HG03064 (cell line): ENCODE measurements around the gene PKMYT1.

Experiments
- ATAC-seq: cut with Tn5 transposase; IDR thresholded peaks from one replicate; pipeline ENCODE4 v1.9.1; 2021; ENCODE audit warnings: low read depth; ENCODE audit not compliant: unreplicated experiment

The PKMYT1 gene

DNA sequence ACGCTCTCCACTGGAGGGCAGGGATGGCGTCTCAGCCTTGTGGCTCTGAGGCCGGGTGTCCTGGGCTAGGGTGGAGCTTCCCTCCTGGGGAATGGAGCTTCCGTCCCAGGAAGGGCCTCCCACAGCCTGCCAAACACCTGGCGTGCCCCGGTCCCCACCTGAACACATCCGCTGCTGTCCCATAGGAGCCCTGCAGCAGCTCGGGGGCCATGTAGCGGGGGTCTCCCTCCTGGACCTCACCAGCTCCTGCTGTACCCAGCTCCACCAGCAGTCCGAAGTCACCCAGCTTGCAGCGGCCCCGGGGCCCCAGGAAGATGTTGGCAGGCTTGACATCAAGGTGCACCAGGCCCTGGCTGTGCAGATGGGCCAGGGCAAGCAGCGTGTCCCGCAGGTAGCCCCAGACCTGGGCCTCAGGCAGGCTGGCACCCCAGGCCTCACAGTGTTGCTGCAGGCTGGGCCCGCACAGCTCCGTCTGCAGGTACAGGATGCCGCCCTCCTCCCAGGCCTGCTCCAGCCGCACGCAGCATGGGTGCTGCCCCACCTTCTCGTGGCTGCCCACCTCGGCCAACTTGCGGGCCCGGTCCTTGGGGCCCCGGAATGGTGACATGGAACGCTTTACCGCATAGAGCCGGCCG, 5.0 kb downstream of the PKMYT1 start:
- no peak for ATAC-seq

DNA sequence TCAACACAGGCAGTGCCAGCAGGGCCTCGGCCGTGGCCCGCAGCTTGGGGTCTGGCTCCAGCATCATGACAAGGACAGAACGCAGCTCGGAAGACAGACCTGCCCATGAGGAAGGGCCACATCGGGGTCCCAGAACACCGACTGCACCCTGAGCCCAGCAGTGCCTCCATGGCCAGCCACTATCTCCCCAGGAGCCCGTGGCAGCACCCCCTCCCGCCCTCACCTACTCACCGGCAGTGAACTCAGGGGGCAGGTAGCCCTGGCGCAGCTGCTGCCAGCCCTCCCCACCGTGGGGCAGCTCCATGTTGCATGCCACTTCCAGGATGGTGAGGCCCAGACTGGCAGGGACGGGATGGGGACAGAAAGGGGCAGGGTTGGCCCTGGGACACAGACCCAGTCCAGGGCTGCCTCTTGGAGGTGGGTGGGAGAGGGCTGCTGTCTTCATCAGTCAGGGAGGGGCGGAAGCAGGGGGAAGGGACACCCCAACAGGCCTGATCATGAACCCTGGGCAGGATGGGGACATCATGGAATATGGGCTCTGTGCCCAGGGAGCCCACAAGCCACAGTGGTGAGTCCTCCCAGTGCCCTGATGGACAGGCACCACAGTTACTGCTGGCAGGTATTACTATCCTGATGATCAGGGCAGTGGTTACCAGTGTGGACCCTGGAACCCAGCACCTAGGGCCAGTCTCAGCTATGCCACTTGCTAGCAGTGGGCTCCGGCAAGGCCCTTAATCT, 5.8 kb downstream of the PKMYT1 start:
- no peak for ATAC-seq

DNA sequence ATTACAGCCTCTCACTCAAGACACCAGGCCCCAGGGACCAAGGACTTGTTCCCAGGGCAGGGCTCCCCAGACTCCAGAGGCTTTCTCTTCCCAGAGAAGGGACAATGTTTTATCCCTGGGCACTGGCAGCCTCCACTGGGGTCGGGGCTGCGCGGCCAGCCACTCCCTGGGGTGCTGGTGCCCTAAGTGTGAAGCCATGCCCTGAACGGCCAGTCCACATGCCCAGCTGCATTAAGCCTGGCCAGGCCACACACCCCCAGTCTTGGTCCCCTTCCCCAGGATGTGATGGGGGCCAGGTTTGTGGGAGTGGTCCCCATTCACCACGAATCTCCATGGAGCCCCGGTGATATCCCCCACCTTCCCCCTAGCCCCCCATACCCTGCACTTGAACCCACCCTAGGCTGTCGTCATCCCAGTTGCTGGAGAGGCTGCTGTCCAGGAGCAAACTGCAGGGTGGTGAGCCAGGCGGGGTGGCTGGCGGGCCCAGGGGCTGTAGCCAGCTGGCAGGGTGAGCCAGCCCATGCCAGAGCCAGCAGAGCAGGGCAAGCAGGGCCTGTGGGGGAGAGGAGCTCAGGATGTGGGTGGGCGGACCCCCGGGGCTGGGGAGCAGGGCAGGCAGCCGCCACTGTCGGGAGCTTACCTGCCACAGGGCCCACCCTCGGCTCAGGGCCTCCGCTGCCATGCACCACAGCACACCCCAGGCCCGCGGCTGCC, 6.5 kb downstream of the PKMYT1 start:
- no peak for ATAC-seq

DNA sequence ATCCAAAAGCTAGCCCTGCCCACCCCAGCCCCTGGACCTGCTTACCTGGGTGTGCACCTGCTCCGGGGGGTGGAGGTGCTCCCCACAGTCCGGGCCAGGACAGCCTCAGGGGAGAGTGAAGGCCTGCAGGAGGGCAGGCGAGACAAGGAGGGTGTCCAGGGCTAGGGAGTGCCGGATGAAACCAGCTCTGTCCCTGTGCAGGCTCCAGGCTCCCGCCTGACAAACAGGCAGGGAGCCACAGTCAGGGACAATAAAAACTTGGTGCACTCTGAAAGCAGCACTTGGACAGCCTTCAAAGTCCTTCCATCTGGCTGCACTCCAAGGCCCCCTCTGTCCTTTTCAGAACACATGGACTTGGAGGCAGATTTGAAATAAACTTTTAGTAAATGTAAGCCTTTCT, 7.2 kb downstream of the PKMYT1 start:
- no peak for ATAC-seq

DNA sequence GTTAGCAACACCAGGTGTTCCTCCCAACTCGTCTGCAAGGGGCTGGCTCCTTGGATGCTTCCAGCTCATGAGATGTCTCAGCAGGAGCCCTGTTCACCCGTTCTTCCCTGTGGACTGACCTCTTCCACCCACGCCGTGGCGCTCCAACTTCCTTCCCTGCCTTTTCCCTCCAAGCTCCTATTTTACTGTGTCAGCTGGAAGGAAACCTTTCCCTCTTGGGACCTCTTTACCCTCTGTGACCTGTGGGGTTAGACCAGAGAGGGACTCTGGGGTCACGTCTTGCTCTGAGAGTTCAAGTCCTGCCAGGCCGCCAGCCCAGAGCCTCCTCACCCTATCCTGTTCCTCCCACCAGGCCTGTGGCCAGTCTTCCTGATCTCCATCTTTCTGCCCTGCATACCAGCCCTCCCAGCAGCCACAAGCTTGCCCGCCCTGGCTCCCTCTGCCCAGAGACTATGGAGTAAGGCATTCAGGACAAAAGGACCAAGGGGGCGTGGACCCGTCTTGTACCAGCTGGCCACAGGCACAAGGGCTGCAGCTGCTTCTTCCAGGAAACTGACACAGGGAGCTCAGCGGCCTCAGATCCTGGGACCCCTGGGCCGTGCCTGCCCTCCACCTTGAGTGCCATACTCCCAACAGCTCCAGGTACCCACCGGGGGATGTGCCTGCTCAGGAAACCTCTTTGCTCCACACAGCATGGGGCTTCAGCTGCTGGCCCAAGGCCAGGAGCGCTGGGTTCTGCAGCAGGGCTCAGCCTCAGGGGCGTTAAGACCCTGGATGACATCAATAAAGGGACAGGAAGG, 8.1 kb downstream of the PKMYT1 start:
- no peak for ATAC-seq

DNA sequence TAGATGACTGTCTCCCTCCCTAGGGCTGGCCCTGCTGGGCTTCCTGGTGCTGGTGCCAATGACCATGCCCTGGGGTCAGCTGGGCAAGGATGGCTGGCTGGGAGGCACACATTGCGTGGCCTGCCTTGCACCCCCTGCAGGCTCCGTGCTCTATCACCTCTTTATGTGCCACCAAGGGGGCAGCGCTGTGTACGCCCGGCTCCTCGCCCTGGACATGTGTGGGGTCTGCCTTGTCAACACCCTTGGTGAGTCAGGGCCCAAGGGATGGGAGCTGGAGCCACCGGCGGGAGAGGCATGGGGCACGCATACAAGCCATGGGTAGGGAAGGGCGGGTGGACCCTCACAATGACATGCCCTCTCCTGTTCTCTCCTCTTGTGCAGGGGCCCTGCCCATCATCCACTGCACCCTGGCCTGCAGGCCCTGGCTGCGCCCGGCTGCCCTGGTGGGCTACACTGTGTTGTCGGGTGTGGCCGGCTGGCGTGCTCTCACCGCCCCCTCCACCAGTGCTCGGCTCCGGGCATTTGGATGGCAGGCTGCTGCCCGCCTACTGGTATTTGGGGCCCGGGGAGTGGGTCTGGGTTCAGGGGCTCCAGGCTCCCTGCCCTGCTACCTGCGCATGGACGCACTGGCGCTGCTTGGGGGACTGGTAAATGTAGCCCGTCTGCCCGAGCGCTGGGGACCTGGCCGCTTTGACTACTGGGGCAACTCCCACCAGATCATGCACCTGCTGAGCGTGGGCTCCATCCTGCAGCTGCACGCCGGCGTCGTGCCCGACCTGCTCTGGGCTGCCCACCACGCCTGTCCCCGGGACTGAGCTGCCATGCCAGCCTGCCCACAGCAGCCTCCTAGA, 8.9 kb downstream of the PKMYT1 start:
- no peak for ATAC-seq

DNA sequence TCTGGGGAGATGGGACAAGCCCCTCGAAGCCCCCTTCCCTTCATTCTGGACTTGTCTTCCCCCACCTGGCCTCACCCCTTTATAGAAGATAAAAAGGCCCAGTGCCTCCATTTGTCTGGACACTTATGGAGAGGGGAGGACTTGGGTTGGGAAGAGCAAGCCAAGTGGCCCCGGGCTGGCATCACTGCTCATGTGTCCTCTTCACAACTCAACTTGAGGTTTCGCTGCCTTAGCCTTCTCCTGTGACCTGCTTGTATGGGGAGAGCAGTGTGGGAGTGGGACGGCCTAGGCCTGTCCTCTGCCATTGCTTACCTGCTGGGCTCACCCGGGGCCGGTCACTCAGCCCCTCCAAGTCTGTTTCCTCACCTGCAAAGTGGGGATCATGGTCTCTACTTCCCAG, 9.7 kb downstream of the PKMYT1 start:
- no peak for ATAC-seq

DNA sequence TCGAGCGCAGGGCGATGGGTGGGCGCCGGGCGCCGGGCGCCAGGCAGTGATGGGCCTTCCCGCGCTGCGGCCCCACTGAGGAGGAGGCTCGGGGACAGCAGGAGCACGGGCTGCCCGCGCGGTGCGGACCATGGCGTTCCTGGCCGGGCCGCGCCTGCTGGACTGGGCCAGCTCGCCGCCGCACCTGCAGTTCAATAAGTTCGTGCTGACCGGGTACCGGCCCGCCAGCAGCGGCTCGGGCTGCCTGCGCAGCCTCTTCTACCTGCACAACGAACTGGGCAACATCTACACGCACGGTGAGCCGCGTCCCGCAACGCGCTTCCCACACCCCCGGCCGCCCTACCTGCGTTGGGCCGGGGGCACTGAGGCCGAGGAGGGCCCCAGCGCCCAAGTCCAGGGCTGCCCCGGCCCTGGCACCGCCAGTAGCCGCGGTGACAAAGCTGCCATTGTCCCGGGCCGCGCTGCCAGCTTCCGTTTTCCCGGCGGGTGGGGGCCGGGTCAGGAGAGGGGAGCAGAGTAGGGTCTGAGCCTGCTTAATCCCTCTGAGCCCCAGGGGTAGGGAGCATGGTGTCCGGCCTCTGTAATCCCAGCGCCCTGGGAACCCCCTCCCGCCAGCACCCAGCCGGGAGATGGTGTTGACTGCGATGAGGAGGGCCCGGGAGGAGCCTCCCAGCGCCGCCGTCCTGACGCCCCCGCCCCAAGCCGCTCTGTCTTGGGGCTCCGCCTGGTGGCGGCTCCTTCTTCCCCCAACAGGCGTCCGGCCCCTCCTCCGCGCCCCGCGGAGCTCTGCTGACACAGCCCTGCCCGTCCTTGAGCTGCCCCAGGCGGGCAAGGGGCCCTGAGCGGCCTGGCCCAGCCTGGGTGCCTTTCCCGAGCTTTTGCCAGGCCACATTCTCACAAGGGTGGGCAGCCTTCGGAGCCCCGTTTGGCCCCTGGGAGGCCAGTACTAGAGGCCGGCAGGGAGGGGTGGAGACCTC, 10.4 kb downstream of the PKMYT1 start:
- ATAC-seq: peak; percentile 30

DNA sequence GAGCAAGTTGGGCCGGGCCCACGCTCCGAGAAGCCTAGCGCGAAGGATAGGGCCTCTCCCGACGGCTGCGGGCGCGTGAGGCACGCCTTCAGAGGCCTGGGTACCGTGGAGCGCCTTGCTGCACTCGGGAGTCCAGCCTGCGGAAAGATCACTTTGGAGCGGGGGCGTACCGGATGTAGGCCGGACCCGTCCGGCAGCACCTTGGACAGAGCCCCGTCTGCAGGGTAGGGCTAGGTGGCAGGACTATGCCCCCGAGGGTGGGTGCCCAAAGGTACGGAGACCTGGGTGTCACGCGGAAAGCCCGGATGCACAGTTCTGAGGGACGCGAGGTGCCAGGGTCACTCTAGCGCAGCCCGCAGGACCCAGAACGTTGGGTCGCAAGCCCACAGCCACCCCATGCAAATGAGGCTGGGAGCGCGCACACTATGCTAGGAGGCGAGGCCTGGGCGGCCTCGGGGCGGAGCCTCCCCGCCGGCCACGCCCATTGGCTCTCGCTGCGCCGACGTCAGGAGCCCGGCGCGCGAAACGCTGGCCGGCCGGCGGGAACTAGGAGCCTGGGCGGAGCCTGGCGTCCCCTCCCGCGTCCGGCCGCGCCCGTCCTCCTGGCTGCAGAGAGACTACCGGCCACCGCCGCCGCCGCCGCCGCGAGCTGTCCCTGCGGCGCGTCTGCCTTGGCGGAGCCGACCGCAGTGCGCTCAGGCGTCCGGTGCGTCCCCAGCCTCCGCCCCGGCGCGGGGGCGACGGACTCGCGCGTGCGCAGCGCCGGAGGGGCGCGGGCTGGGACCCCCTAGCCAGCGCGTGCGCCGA, 11.3 kb downstream of the PKMYT1 start, which contains the start of gene PAQR4:
TSS of gene PAQR4 (plus strand) at position 611 of the 807 bp plus-strand sequence. CDS start 327 bp downstream, outside the sequence.
- ATAC-seq: peak; percentile 59

DNA sequence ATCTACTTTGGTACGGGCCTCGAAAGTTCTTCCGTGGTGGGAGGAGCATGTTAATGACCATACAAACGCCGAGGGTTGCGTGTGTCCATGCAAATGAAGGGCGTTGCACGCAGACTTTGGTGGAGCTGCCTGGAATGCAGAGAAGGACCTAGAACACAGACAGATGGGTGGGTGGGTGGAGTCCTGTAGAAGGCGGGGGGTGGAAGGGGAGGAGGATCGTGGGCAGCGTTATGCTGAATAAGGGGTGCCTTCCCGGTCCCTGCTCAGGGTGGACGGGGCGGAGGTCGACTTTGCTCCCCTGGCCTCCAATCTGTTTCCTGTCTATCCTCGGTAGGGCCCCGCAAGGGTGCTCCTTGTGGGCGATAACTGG, 11.9 kb downstream of the PKMYT1 start:
- no peak for ATAC-seq

DNA sequence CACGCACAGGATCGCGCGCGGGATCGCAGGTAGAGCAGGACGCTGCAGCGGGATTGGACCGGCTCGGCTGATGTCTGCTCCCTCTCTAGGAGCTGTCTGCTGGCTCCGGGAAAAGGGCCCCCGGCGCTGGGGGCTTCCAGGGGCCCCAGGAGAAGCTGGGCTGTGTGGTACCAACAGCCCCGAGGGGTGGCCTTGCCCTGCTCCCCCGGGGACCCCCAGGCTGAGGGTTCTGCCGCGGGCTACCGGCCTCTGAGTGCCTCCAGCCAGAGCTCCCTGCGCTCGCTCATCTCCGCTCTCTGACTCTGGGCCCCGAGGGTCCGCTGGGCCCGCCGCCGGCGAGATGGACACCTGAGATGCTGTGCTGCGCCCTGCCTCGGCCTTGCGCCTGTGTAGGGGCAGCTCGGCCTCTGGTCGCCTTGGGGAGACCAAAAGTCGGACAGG, 12.5 kb downstream of the PKMYT1 start:
- ATAC-seq: no peak

DNA sequence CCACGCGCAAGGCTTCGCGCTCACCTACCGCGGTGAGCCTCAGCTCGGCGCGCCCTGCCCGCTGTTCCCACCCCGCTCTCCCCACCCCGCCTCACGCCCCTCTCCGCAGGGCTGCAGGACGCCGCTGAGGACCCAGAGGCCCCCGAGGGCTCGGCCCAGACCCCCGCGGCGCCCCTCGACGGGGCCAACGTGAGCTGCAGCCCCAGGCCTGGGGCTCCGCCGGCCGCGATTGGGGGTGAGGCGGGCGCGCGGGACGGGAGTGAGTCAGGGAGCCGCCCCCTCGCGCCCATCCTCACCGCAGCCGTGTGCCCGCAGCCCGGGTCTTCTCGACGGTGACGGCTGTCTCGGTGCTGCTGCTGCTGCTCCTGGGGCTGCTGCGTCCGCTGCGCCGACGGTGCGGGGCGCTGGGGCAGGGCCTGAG, 13.0 kb downstream of the PKMYT1 start:
- ATAC-seq: no peak

DNA sequence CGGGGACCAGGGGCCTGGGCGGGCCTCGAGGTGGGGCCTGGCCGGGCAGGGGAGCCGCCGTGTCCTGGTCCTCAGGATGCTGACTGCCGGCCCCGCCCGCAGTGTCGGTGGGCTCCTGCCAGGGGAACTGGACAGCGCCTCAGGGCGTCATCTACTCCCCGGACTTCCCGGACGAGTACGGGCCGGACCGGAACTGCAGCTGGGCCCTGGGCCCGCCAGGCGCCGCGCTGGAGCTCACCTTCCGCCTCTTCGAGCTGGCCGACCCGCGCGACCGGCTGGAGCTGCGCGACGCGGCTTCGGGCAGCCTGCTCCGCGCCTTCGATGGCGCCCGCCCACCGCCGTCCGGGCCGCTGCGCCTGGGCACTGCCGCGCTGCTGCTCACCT, 13.4 kb downstream of the PKMYT1 start:
- ATAC-seq: no peak

DNA sequence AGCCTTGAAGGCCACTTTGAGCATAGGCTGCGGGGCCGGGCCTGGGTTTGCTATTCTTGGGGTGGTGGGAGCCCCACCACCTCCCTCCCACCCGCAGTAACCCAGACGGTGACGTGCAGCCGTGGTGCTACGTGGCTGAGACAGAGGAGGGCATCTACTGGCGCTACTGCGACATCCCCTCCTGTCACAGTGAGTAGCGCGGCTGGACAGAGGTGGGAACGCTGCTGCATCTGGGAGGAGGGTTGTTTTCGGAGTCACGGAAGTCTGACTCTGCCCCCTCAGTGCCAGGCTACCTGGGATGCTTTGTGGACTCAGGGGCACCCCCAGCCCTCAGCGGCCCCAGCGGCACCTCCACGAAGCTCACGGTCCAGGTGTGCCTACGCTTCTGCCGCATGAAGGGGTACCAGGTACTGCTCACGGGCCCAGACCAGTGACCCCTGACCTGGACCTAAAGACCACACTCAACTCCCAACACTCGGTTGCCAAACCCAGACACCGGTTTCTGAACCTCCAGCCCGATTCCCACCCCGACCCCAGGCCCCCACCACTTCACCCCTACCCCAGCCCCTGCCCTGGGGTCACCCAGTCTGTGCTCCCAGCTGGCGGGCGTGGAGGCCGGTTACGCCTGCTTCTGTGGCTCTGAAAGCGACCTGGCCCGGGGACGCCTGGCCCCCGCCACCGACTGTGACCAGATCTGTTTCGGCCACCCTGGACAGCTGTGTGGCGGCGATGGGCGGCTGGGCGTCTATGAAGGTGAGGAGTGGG, 14.0 kb downstream of the PKMYT1 start:
- no peak for ATAC-seq

DNA sequence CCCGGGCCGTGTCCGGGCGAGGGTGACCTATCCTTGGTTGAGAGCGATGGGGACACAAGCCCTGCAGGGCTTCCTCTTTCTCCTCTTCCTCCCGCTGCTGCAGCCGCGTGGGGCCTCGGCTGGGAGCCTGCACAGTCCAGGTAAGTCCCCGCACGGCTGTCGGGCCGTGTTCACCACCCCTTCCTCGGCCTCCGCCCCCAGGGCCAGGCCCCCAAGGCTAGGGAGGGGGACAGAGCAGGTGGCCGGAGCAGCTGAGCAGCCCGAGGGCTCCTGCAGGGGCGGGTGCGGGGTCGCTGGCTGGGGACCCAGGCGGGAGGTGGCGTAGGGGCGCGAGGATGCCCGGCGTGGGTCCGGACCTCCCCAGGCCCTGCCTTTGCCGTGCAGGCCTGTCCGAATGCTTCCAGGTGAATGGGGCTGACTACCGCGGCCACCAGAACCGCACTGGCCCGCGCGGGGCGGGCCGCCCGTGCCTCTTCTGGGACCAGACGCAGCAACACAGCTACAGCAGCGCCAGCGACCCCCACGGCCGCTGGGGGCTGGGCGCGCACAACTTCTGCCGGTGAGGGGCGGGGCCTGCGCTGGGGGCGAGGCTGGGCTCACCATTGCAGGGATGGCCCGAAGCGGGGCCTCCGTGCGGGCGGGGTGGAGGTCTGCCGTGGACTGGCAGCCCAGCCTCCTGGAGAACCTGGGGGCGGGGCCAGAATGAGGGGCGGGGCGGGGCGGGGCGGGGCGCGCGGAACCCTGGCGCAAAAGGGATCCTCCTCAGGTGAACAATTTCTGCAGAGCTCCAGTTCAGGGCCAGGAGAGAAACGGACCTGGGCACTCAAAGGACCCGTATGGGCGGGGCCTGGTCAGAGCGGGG, 15.5 kb downstream of the PKMYT1 start:
- ATAC-seq: no peak

DNA sequence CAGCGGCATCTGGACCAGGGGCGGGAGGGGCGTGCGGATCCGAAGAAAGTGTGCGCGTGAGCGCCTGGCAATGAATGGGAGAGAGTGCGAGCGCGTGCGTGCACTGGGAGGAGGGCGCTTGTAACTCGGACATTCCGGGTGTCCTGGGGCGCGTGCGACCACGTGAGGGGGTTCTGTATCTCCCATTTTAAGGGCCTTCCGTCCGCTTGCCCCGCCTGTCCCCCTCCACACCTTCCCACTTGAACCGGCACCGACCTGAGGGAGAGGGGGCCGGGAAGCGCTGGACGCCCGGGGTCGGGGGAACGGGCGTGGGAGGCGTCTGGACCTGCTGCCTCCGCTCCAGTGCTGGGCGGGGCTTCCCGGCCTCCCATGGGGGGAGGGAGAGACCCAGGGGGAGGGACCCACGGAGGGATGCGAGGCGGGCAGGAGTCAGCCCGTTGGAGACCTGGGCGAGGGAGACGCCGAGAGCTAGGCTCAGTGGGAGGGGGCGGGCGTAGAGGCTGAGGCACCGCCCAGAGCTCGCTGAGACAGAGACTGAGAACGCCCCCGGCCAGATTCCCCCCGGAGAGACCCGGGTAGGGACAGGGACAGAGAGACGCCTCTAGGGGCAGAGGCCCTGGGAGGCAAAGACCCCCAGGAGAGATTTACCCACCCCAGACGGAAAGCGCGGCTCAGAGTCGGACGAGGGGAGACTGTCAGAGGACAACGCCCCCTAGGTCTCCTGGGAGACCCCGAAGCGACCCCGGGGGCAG, 16.3 kb downstream of the PKMYT1 start, which contains the start of gene KREMEN2:
TSS of gene KREMEN2 (plus strand) at position 553 of the 752 bp plus-strand sequence. CDS start 246 bp downstream, outside the sequence.
- no peak for ATAC-seq
